ENCODE data around the gene GPHA2.

DNA sequence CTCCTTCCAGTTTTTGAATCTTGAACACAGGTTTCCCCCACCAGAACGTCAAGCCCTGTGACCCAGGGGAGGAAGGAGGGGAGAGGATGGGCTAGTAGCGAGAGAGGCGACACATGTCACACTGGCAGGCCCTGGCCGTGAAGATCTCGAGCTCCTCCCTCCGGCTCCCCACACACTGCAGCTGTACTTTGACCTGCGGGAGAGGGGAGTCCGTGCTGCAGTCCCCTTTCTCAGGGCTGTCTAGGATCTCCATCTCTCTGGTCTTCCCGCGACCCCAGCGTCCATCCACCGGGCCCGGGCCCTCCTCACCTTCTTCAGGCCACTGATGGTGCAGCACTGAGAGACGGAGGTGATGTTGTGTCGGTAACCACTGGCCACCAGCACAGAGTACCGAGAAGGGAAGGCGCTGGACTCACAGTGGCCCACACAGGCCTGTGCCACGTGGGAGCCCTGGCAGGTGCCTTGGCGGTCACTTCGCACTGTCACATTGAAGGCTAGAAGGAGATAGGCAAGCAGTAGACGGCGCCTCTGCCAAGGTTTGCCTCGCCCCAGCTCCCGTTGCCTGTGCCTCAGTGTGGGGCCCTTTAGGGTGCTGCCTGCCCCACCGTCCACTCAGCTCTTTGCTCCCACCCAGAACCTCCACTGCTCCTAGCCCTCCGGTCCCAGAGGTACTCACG is 873 bp downstream of the GPHA2 start:
- TF ChIP-seq YY1 (IDR thresholded peaks at IDR 0.05; ENCODE audit: low read depth, low read length) (no peak), CBX5 (IDR thresholded peaks at IDR 0.05; ENCODE audit: low read depth) (no peak), SMC3 (IDR thresholded peaks at IDR 0.05; ENCODE audit: borderline replicate concordance, low read length) (no peak), POLR2AphosphoS5 (IDR thresholded peaks at IDR 0.05; ENCODE audit: low read length) (no peak)
- TF ChIP-seq, protein P1, sequence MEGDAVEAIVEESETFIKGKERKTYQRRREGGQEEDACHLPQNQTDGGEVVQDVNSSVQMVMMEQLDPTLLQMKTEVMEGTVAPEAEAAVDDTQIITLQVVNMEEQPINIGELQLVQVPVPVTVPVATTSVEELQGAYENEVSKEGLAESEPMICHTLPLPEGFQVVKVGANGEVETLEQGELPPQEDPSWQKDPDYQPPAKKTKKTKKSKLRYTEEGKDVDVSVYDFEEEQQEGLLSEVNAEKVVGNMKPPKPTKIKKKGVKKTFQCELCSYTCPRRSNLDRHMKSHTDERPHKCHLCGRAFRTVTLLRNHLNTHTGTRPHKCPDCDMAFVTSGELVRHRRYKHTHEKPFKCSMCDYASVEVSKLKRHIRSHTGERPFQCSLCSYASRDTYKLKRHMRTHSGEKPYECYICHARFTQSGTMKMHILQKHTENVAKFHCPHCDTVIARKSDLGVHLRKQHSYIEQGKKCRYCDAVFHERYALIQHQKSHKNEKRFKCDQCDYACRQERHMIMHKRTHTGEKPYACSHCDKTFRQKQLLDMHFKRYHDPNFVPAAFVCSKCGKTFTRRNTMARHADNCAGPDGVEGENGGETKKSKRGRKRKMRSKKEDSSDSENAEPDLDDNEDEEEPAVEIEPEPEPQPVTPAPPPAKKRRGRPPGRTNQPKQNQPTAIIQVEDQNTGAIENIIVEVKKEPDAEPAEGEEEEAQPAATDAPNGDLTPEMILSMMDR (IDR thresholded peaks at IDR 0.05 in 2 of 3, conservative IDR thresholded peaks at IDR 0.05 in 1 of 3; ENCODE audit: control insufficient read depth in 2 of 3, extremely low read depth in 1 of 3, insufficient read depth in 1 of 3, low read depth in 3 of 3, low read length in 3 of 3) = no peak

All from GM12878 (cell line).